ENCODE data around the gene SH2D6.

Gene SH2D6

GRCh38 chr2:85430752-85431569, 12.4 kb downstream of the SH2D6 start:
- DNase-seq (ENCODE audit: low read depth in 2 of 2): no peak
- no peak overlapping the region for H3K4me3 ChIP-seq (replicated peaks in 1 of 2; ENCODE audit: low read depth in 2 of 2, low read length in 2 of 2)
- no peak for TF ChIP-seq CTCF (IDR thresholded peaks at IDR 0.05; ENCODE audit: low read depth, low read length)

GRCh38 chr2:85431570-85432205, 13.2 kb downstream of the SH2D6 start:
- TF ChIP-seq CTCF (IDR thresholded peaks at IDR 0.05; ENCODE audit: low read depth, low read length): no peak
- DNase-seq (ENCODE audit: low read depth in 2 of 2): no peak
- no peak overlapping the region for H3K4me3 ChIP-seq (replicated peaks in 1 of 2; ENCODE audit: low read depth in 2 of 2, low read length in 2 of 2)

GRCh38 chr2:85433511-85434089, 15.1 kb downstream of the SH2D6 start:
- peak; percentile 94 to 96 for DNase-seq (ENCODE audit: low read depth in 2 of 2)
- TF ChIP-seq CTCF (IDR thresholded peaks at IDR 0.05; ENCODE audit: low read depth, low read length): no peak
- no peak overlapping the region for H3K4me3 ChIP-seq (replicated peaks in 1 of 2; ENCODE audit: low read depth in 2 of 2, low read length in 2 of 2)

DNA sequence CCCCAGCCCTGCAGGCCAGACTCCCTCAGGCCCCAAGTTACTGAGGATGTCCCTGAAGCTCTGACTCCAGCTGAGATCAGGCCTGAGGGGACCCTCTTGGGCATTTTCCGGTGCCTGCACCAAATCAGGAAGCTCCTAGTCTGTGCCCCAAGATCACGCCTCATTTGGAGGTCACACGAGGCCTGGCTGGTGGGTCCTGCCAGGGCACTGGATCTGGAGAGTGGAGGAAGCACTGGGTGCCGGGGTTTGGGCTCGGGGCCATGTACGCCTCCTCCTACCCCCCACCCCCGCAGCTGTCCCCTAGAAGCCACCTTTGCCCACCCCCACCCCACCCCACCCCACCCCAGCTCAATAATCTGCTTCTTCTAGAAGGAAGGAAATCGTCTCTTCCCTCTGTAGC, 16.2 kb downstream of the SH2D6 start:
- DNase-seq (ENCODE audit: low read depth in 2 of 2): no peak
- no peak for TF ChIP-seq CTCF (IDR thresholded peaks at IDR 0.05; ENCODE audit: low read depth, low read length)
- H3K4me3 ChIP-seq (replicated peaks in 1 of 2; ENCODE audit: low read depth in 2 of 2, low read length in 2 of 2): no peak overlapping the region

DNA sequence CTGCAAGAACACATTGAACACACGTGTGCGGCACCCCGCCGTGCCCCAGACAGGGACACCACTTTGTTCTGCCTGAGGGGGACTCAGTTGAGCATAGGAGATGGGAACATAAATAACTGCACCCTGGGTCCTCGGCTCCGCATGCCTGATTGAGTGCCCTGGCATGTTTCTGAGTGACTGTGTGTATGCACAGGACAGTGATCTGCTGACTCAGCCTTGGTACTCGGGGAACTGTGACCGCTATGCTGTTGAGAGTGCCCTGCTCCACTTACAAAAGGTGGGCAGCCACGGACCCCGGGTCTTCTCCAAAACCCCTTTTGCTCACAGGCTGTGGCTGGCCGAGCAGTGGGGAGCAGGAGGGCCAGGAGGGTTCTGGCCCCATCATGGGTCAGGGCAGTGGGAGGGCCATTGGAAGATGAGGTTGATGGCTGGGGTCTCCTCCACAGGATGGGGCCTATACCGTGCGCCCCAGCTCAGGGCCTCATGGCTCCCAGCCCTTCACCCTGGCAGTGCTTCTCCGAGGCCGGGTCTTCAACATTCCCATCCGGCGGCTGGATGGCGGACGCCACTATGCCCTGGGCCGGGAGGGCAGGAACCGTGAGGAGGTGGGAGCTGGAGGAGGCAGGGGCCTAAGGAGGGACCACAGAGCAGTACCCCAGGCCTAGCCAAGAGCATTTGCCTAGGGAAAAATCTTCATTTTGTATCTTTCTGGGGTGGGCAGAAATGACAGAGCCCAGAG, 16.9 kb downstream of the SH2D6 start:
- no peak for TF ChIP-seq CTCF (IDR thresholded peaks at IDR 0.05; ENCODE audit: low read depth, low read length)
- no peak for DNase-seq (ENCODE audit: low read depth in 2 of 2)
- H3K4me3 ChIP-seq (replicated peaks in 1 of 2; ENCODE audit: low read depth in 2 of 2, low read length in 2 of 2): no peak overlapping the region

DNA sequence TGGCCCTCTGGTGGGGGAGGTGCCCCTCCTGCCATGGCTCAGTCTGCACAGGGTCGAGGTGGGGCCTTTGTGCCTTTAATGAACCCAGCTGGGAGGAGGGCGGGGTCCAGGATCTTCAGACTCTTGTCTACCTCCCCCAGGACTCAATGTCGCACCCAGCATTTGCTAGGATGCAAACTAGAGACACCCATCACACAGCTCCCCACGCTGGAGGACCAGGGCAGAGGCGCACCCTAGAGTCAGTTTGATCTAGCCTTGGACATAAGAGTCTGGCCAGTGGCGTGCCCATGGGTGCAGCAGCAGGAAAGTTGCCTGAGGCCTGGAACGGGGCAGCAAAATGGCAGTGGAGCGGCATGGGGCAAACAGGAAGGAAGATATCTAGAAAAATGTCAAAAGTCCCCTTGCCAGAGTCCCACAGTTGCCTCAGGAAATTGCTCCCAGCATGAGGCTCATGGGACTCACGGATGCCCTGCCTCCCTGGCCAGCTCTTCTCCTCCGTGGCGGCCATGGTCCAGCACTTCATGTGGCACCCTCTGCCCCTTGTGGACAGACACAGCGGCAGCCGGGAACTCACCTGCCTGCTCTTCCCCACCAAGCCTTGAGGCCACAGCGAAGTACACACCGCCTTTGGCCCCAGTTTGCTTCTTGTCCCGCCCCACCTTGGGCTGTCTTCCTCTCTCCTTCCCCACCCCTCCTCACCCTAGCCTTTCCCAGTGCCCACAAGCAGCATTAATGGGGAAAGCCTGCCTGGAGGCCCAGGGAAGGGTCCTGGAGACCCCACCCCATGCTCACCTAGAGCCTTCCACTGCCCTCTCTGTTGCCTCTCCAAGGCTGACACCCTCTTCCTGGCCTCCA, 17.7 kb downstream of the SH2D6 start:
- TF ChIP-seq CTCF (IDR thresholded peaks at IDR 0.05; ENCODE audit: low read depth, low read length): no peak
- no peak overlapping the region for H3K4me3 ChIP-seq (replicated peaks in 1 of 2; ENCODE audit: low read depth in 2 of 2, low read length in 2 of 2)
- no peak for DNase-seq (ENCODE audit: low read depth in 2 of 2)
